A549 (cell line): ENCODE results near the gene PTPRD. TPM values are rescaled to one million over a fixed set of nuclear protein-coding genes. Genes with fewer than 3 reads are reported as not detected.

Experiments used
- ATAC-seq, 2 experiments: fragments of 200-7000 bp in 1 of 2; fragments of >200 bp in 1 of 2; cut with Nextera tagmentation in 1 of 2; cut with Tn5 transposase in 1 of 2; 3 replicates each; pipeline versions ENCODE4 v1.8.0 to v1.9.1; 2018 to 2020; ENCODE audit warnings: mild to moderate bottlenecking in 1 of 2, moderate library complexity in 1 of 2
- CTCF ChIA-PET: fragments of 300-600 bp; sonication (Branson Sonifier 250); formaldehyde crosslinking; extraction: SDS; loops from one replicate; lab custom pipeline; 2021; ENCODE audit warnings: antibody characterized with exemption, inconsistent platforms; lab: Yijun Ruan, JAX
- POLR2A ChIA-PET: fragments of 350-600 bp; formaldehyde crosslinking; extraction: SDS; loops from one replicate; lab custom pipeline; 2021; ENCODE audit warnings: antibody characterized with exemption, inconsistent platforms; lab: Yijun Ruan, JAX
- DNase-seq, 2 experiments: peaks; one replicate each; pipeline versions ENCODE4 v3.0.0 to v3.0.0-alpha.2; 2011 to 2016; ENCODE audit warnings: low read depth in 1 of 2, low spot score in 1 of 2
- FAIRE-seq: peaks from 2 replicates; lab custom pipeline; 2011; peaks lifted over from hg19 to GRCh38; lab: Jason Lieb, UNC
- H3K27ac ChIP-seq, 2 experiments: fragments of >200 bp; sonication (Bioruptor Twin); formaldehyde crosslinking; 3 replicates each; pipeline ENCODE4 v1.5.1; 2016 to 2017
- H3K4me1 ChIP-seq: fragments of >200 bp; sonication (Bioruptor Twin); formaldehyde crosslinking; 3 replicates; pipeline ENCODE4 v1.6.1; 2016
- H3K4me2 ChIP-seq: fragments of >200 bp; sonication (Bioruptor Twin); formaldehyde crosslinking; 3 replicates; pipeline ENCODE4 v1.6.1; 2016
- H3K4me3 ChIP-seq: fragments of >200 bp; sonication (Bioruptor Twin); formaldehyde crosslinking; 3 replicates; pipeline ENCODE4 v1.5.1; 2016
- H3K9me3 ChIP-seq: fragments of >200 bp; sonication (Bioruptor Twin); formaldehyde crosslinking; 3 replicates; pipeline ENCODE4 v1.6.1; 2016
- BHLHE40 ChIP-seq: IDR thresholded peaks from 2 replicates; pipeline ENCODE4 v1.6.1; 2012; ENCODE audit warnings: low read depth, low read length, inconsistent platforms
- CBX2 ChIP-seq: fragments of 200-600 bp; sonication (generic); IDR thresholded peaks from 2 replicates; pipeline ENCODE4 v1.6.1; 2016; ENCODE audit warnings: low read depth, mild to moderate bottlenecking, borderline replicate concordance
- CBX8 ChIP-seq: fragments of 200-600 bp; sonication (generic); IDR thresholded peaks from 2 replicates; pipeline ENCODE4 v1.6.1; 2016
- CHD2 ChIP-seq: fragments of 150-350 bp; IDR thresholded peaks from 2 replicates; pipeline ENCODE4 v1.6.1; 2014; ENCODE audit warnings: low read length; ENCODE audit not compliant: partially characterized antibody
- EHMT2 ChIP-seq: fragments of 200-600 bp; sonication (generic); IDR thresholded peaks from 2 replicates; pipeline ENCODE4 v1.6.1; 2016; ENCODE audit warnings: antibody characterized with exemption, low read depth, mild to moderate bottlenecking, moderate library complexity
- ESRRA ChIP-seq: fragments of 150-350 bp; IDR thresholded peaks from 2 replicates; pipeline ENCODE4 v1.6.1; 2014; ENCODE audit warnings: mild to moderate bottlenecking, low read length, borderline replicate concordance
- FOSB ChIP-seq: fragments of 250-450 bp; sonication (Bioruptor Pico); IDR thresholded peaks from 2 replicates; pipeline ENCODE4 v1.5.0; 2020; ENCODE audit warnings: mild to moderate bottlenecking, moderate library complexity
- FOSL2 ChIP-seq, 2 experiments: fragments of 450-650 bp in 1 of 2; fragments of >200 bp in 1 of 2; sonication (Bioruptor Twin) in 1 of 2; formaldehyde crosslinking; IDR thresholded peaks; 2 replicates each; pipeline versions ENCODE4 v1.5.0 to v1.6.1; 2016 to 2020; ENCODE audit warnings: mild to moderate bottlenecking in 1 of 2, moderate library complexity in 1 of 2
- GATA3 ChIP-seq: IDR thresholded peaks from 2 replicates; pipeline ENCODE4 v1.6.1; 2012; ENCODE audit warnings: borderline replicate concordance
- HOXA7 ChIP-seq: fragments of 250-450 bp; sonication (Bioruptor Pico); IDR thresholded peaks from 2 replicates; pipeline ENCODE4 v1.5.0; 2020; ENCODE audit warnings: mild to moderate bottlenecking, moderate library complexity
- HOXB13 ChIP-seq: fragments of 250-450 bp; sonication (Bioruptor Pico); IDR thresholded peaks from 2 replicates; pipeline ENCODE4 v1.5.0; 2020; ENCODE audit warnings: low read depth, mild to moderate bottlenecking, moderate library complexity
- KDM1A ChIP-seq: fragments of 200-600 bp; sonication (generic); IDR thresholded peaks from 2 replicates; pipeline ENCODE4 v1.6.1; 2016; ENCODE audit warnings: low read depth, mild to moderate bottlenecking
- KDM5A ChIP-seq: fragments of 200-600 bp; sonication (generic); IDR thresholded peaks from 2 replicates; pipeline ENCODE4 v1.6.1; 2016; ENCODE audit warnings: antibody characterized with exemption, mild to moderate bottlenecking
- MAFK ChIP-seq: fragments of 450-650 bp; IDR thresholded peaks from 2 replicates; pipeline ENCODE4 v1.6.1; 2014; ENCODE audit not compliant: partially characterized antibody
- MAX ChIP-seq: IDR thresholded peaks from 2 replicates; pipeline ENCODE4 v1.6.1; 2012
- NFE2L2 ChIP-seq: fragments of 150-350 bp; conservative IDR thresholded peaks from 2 replicates; pipeline ENCODE4 v1.6.1; 2014; ENCODE audit warnings: low read length
- NPAS2 ChIP-seq: fragments of 250-450 bp; sonication (Bioruptor Pico); IDR thresholded peaks from 2 replicates; pipeline ENCODE4 v1.8.0; 2022; ENCODE audit warnings: mild to moderate bottlenecking, moderate library complexity, borderline replicate concordance
- NR3C1 ChIP-seq: fragments of >200 bp; sonication (Bioruptor Twin); formaldehyde crosslinking; IDR thresholded peaks from 3 replicates; pipeline ENCODE4 v1.6.1; 2017
- PHF8 ChIP-seq: fragments of 200-600 bp; sonication (generic); IDR thresholded peaks from 2 replicates; pipeline ENCODE4 v1.6.1; 2016; ENCODE audit warnings: low read depth, mild to moderate bottlenecking, antibody characterized with exemption, moderate library complexity, borderline replicate concordance
- POLR2AphosphoS2 ChIP-seq: conservative IDR thresholded peaks from 2 replicates; pipeline ENCODE4 v1.6.1; 2012; ENCODE audit warnings: low read length, improper control_type of control experiment, inconsistent platforms
- RAD21 ChIP-seq, 2 experiments: fragments of >200 bp in 1 of 2; sonication (Bioruptor Twin) in 1 of 2; formaldehyde crosslinking in 1 of 2; IDR thresholded peaks in 1 of 2; conservative IDR thresholded peaks in 1 of 2; 2 replicates in 1 of 2; 3 replicates in 1 of 2; pipeline ENCODE4 v1.6.1; 2012 to 2018; ENCODE audit warnings: inconsistent platforms in 1 of 2
- RARB ChIP-seq: fragments of 250-450 bp; sonication (Bioruptor Pico); IDR thresholded peaks from 2 replicates; pipeline ENCODE4 v1.8.0; 2021; ENCODE audit warnings: mild to moderate bottlenecking, moderate library complexity
- RCOR1 ChIP-seq: fragments of 150-350 bp; IDR thresholded peaks from 2 replicates; pipeline ENCODE4 v1.6.1; 2014; ENCODE audit warnings: antibody characterized with exemption, low read length, low read depth
- RFX5 ChIP-seq: fragments of 450-650 bp; IDR thresholded peaks from 2 replicates; pipeline ENCODE4 v1.7.1; 2014; ENCODE audit warnings: antibody characterized with exemption, mild to moderate bottlenecking, moderate library complexity
- SMC3 ChIP-seq: fragments of >200 bp; sonication (Bioruptor Twin); formaldehyde crosslinking; IDR thresholded peaks from 3 replicates; pipeline ENCODE4 v1.6.1; 2018; ENCODE audit warnings: inconsistent platforms
- TFCP2L1 ChIP-seq: fragments of 250-450 bp; sonication (Bioruptor Pico); IDR thresholded peaks from 2 replicates; pipeline ENCODE4 v1.5.0; 2021; ENCODE audit warnings: mild to moderate bottlenecking
- TP53 ChIP-seq: fragments of 250-450 bp; sonication (Bioruptor Pico); IDR thresholded peaks from 2 replicates; pipeline ENCODE4 v1.5.0; 2021; ENCODE audit warnings: mild to moderate bottlenecking, moderate library complexity
- USF2 ChIP-seq: fragments of 450-650 bp; IDR thresholded peaks from 2 replicates; pipeline ENCODE4 v1.6.1; 2014; ENCODE audit warnings: antibody characterized with exemption
- ZC3H11A ChIP-seq: fragments of 450-650 bp; IDR thresholded peaks from 2 replicates; pipeline ENCODE4 v1.6.1; 2014; ENCODE audit warnings: antibody characterized with exemption, mild to moderate bottlenecking
- ZFP36 ChIP-seq: fragments of 450-650 bp; IDR thresholded peaks from 2 replicates; pipeline ENCODE4 v1.6.1; 2014; ENCODE audit warnings: borderline replicate concordance; ENCODE audit not compliant: partially characterized antibody
- WGBS: methylation state at CpG from one replicate; pipeline ENCODE4 v1.1.6; 2017; ENCODE audit errors: missing lambda C conversion rate; 5-methylcytosine and 5-hydroxymethylcytosine counted together
- polyA plus RNA-seq, 4 experiments: library from polyadenylated mRNA; depleted of rRNA in 3 of 4; stranded (reverse); fragments of >200 nt; fragmentation: RNase III in 1 of 4; extraction: RNeasy Plus Mini Kit Qiagen cat#74134 plus additional on column Dnase treatment in 1 of 4; gene quantifications; 2 replicates in 3 of 4; 3 replicates in 1 of 4; pipeline ENCODE4 v1.2.3, GENCODE V29; 2011 to 2017

PTPRD gene
- polyA plus RNA-seq, 2 of the 4 experiments (the other 2 are of a cell fraction), result 0.39 to 1.3 TPM

GRCh38 chr9:9817176-9817575 lies 795.6 kb downstream of the PTPRD start:
- ATAC-seq (no peak), DNase-seq (no peak), FAIRE-seq (no peak)
- ChIA-PET CTCF (no interaction called here), POLR2A (no interaction called here)
- H3K9me3 ChIP-seq, result no peaks in the 10 kb centered on the region; the same call in 2 of the 3 replicates
- no peak overlapping the region for H3K4me2 ChIP-seq
- H3K4me1 ChIP-seq, result no peaks in the 10 kb centered on the region
- no peak overlapping the region for H3K4me3 ChIP-seq
- WGBS, result 1% methylated on average over 2 of the region's 2 CpGs
- no peak overlapping the region for H3K27ac ChIP-seq
- TF ChIP-seq RFX5 (no peak), ZFP36 (no peak), HOXA7 (CRISPR knock-in tag) (no peak), CHD2 (no peak), GATA3 (no peak), MAX (no peak), SMC3 (no peak)

DNA sequence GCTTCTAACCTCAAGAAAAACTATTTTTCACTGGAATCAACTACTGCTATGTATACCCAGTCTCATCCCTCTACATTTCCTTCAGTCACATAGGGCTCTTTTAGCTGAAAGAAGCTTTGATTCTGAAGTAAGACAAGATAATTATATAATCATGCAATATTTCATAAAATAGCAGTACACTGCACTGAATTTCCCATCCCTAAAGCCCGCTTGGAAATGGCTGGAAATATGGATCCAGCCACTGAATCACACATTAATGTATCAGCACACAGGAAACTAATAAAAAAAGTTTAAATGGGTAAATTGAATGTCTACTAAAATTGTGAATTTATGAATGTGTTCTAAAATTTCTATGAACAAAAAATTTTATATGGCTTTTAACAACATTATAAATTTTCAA lies 808.7 kb downstream of the PTPRD start:
- WGBS, result 6% methylated on average over 1 of the region's 1 CpG
- Histone ChIP-seq H3K4me1 (no peaks in the 10 kb centered on the region), H3K4me3 (no peak overlapping the region), H3K27ac (no peak overlapping the region), H3K4me2 (no peak overlapping the region), H3K9me3 (no peaks in the 10 kb centered on the region)
- no peak for ATAC-seq
- CTCF ChIA-PET, result no interaction called here
- no peak for DNase-seq
- no peak for TF ChIP-seq TFCP2L1 (CRISPR knock-in tag)
- TF ChIP-seq POLR2AphosphoS2, result no peak
- no peak for TF ChIP-seq NFE2L2
- TF ChIP-seq EHMT2, result no peak
- TF ChIP-seq ZFP36, result no peak
- no peak for TF ChIP-seq RCOR1
- TF ChIP-seq NPAS2 (CRISPR knock-in tag), result no peak
- TF ChIP-seq USF2, result no peak
- POLR2A ChIA-PET, result no interaction called here
- FAIRE-seq, result no peak

GRCh38 chr9:9799287-9799686 lies 813.5 kb downstream of the PTPRD start:
- no peak for ATAC-seq

GRCh38 chr9:9792144-9792857 lies 820.5 kb downstream of the PTPRD start:
- DNase-seq (no peak), FAIRE-seq (no peak), ATAC-seq (no peak)
- WGBS, result 4% methylated on average over 1 of the region's 1 CpG
- Histone ChIP-seq H3K4me2 (no peak overlapping the region), H3K4me1 (no peaks in the 10 kb centered on the region), H3K4me3 (no peak overlapping the region), H3K9me3 (no peaks in the 10 kb centered on the region), H3K27ac (no peak overlapping the region)
- ChIA-PET CTCF (no interaction called here), POLR2A (no interaction called here)
- TF ChIP-seq TP53 (CRISPR knock-in tag) (no peak), ZC3H11A (no peak), USF2 (no peak), SMC3 (no peak), RCOR1 (no peak), MAFK (no peak), HOXB13 (CRISPR knock-in tag) (no peak), KDM5A (no peak), RAD21 (conservative IDR thresholded peaks at IDR 0.05 in 1 of 2, IDR thresholded peaks at IDR 0.05 in 1 of 2) (no peak), FOSB (CRISPR knock-in tag) (no peak), KDM1A (no peak), NR3C1 (no peak), BHLHE40 (no peak), PHF8 (no peak), FOSL2 (IDR thresholded peaks at IDR 0.05) (no peak), FOSL2 (CRISPR knock-in tag; IDR thresholded peaks at IDR 0.05) (no peak)

More at GRCh38 chr9:9799287-9799686, 813.5 kb downstream of the PTPRD start:
- Histone ChIP-seq H3K9me3 (no peaks in the 10 kb centered on the region), H3K4me2 (no peak overlapping the region), H3K4me3 (no peak overlapping the region), H3K4me1 (no peaks in the 10 kb centered on the region), H3K27ac (no peak overlapping the region)
- DNase-seq (no peak), FAIRE-seq (no peak)
- ChIA-PET POLR2A (no interaction called here), CTCF (no interaction called here)
- 7% methylated on average over 1 of the region's 1 CpG for WGBS
- TF ChIP-seq ESRRA (no peak), NR3C1 (no peak), FOSL2 (IDR thresholded peaks at IDR 0.05) (no peak), FOSL2 (CRISPR knock-in tag; IDR thresholded peaks at IDR 0.05) (no peak), RARB (CRISPR knock-in tag) (no peak), CBX2 (no peak), CBX8 (no peak), HOXA7 (CRISPR knock-in tag) (no peak), RAD21 (conservative IDR thresholded peaks at IDR 0.05 in 1 of 2, IDR thresholded peaks at IDR 0.05 in 1 of 2) (no peak), ZFP36 (no peak)
